SU-DHL-6 (cell line): ENCODE results near the gene RBM44.

Source experiments
- H2AFZ ChIP-seq: fragments of 200-600 bp; sonication (generic); 2 replicates; pipeline ENCODE4 v1.6.1; 2014; ENCODE audit warnings: low read depth, mild to moderate bottlenecking, moderate library complexity, mixed read lengths, antibody characterized with exemption, low read length; ENCODE audit not compliant: severe bottlenecking
- H3F3A ChIP-seq: fragments of 200-600 bp; shearing (Covaris generic); 2 replicates; pipeline ENCODE4 v1.6.0; 2016; ENCODE audit warnings: antibody characterized with exemption, mild to moderate bottlenecking; ENCODE audit not compliant: insufficient read depth
- H3K27ac ChIP-seq: fragments of 200-600 bp; sonication (generic); 2 replicates; pipeline ENCODE4 v1.5.1; 2016; ENCODE audit warnings: low read depth, mild to moderate bottlenecking, low read length, moderate library complexity, mixed read lengths
- H3K27me3 ChIP-seq: fragments of 200-600 bp; sonication (generic), shearing (Covaris generic); 2 replicates; pipeline ENCODE4 v1.6.0; 2014; ENCODE audit warnings: mild to moderate bottlenecking, low read length
- H3K36me3 ChIP-seq: fragments of 200-600 bp; sonication (generic); 2 replicates; pipeline ENCODE4 v1.6.1; 2014; ENCODE audit warnings: mild to moderate bottlenecking, low read length, mixed read lengths
- H3K4me2 ChIP-seq: fragments of 300-600, 200-600 bp; shearing (Covaris generic), sonication (generic); 2 replicates; pipeline ENCODE4 v1.6.0; 2014; ENCODE audit warnings: low read length, low read depth, mild to moderate bottlenecking; ENCODE audit not compliant: poor library complexity, severe bottlenecking
- H3K4me3 ChIP-seq: fragments of 200-600 bp; sonication (generic); 2 replicates; pipeline ENCODE4 v1.5.1; 2014; ENCODE audit warnings: antibody characterized with exemption, low read length, mild to moderate bottlenecking, mixed read lengths; ENCODE audit not compliant: insufficient read depth, poor library complexity, severe bottlenecking
- H3K79me2 ChIP-seq: fragments of 200-600 bp; sonication (generic); 2 replicates; pipeline ENCODE4 v1.6.1; 2014; ENCODE audit warnings: mild to moderate bottlenecking, low read length, moderate library complexity; ENCODE audit not compliant: insufficient read depth
- H3K9ac ChIP-seq: fragments of 200-600 bp; sonication (generic); 2 replicates; pipeline ENCODE4 v1.7.0; 2014; ENCODE audit warnings: mild to moderate bottlenecking, low read length
- H3K9me2 ChIP-seq: fragments of 200-600 bp; sonication (generic); replicated peaks from 2 replicates; pipeline ENCODE4 v1.6.1; 2014; ENCODE audit warnings: low read length; ENCODE audit not compliant: insufficient read depth
- H3K9me3 ChIP-seq: fragments of 200-600 bp; sonication (generic); 2 replicates; pipeline ENCODE4 v1.6.1; 2014; ENCODE audit warnings: low read length, mixed read lengths; ENCODE audit not compliant: insufficient read depth
- H4K20me1 ChIP-seq: fragments of 200-600 bp; sonication (generic); 2 replicates; pipeline ENCODE4 v1.6.1; 2014; ENCODE audit warnings: low read depth, mild to moderate bottlenecking, antibody characterized with exemption, low read length, moderate library complexity, mixed read lengths
- CTCF ChIP-seq: fragments of 200-600 bp; sonication (generic); IDR thresholded peaks from one replicate; pipeline ENCODE4 v1.5.1; 2017; ENCODE audit warnings: antibody characterized with exemption, mild to moderate bottlenecking, low read length, moderate library complexity; ENCODE audit not compliant: insufficient read depth, poor library complexity, severe bottlenecking
- EZH2phosphoT487 ChIP-seq: fragments of 200-600 bp; sonication (generic), shearing (Covaris generic); conservative IDR thresholded peaks from 2 replicates; pipeline ENCODE4 v1.6.1; 2018; ENCODE audit warnings: mild to moderate bottlenecking, antibody characterized with exemption, low read length, moderate library complexity, mixed read lengths

RBM44 gene

GRCh38 chr2:237885931-237886684, 87.5 kb downstream of the RBM44 start:
- no peaks in the 10 kb centered on the region for H3K9me2 ChIP-seq
- H3K9me3 ChIP-seq, result no peaks in the 10 kb centered on the region
- H3K4me3 ChIP-seq, result no peak overlapping the region
- no peaks in the 10 kb centered on the region for H3K36me3 ChIP-seq
- no peak overlapping the region for H3K9ac ChIP-seq
- no peaks in the 10 kb centered on the region for H3K79me2 ChIP-seq
- no peak overlapping the region for H3K27ac ChIP-seq
- no peak overlapping the region for H2AFZ ChIP-seq
- no peaks in the 10 kb centered on the region for H4K20me1 ChIP-seq
- no peaks in the 10 kb centered on the region for H3F3A ChIP-seq
- no peak overlapping the region for H3K4me2 ChIP-seq
- no peaks in the 10 kb centered on the region for H3K27me3 ChIP-seq
- TF ChIP-seq CTCF (no peak), EZH2phosphoT487 (no peak)

DNA sequence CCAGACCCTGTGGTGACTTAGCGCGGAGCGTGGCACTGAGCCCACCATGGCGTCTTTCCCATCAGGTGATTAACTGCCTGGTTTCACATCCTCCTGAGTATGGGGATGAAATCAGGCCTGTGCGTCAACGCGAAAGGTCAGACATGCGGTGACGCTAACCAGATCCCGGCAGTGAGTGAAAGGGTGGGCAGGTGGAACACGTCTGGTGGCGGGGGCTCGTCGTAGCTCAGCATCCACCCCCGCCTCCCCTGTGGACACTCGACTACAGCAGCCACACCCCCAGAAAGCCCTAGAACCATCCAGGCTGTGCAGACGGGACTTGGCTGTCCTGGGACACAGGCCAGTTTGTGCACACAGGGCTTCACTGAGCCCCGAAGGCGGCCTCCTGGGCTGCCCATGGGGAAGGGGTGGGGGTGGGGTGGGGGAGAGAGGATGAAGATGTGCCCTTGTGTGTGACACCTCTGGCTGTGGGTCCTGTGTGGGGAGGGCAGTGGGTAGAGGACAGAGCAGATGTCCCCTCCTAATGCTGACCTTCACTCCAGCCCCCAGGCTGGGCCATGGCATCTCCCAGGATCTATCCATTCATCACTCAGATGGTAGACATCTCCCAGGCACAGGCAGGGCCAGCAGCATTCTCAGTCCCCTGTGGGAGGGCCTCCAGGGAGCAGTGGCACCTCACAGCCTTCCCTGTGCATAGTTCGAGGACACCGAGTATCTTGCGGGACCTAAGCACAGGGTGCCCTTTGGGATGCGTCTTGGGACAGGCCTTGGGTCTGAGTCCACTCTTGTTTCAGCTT, 88.3 kb downstream of the RBM44 start:
- Histone ChIP-seq H3K36me3 (no peaks in the 10 kb centered on the region), H3K9me3 (no peaks in the 10 kb centered on the region), H3K27ac (no peak overlapping the region), H2AFZ (no peak overlapping the region), H3K9ac (no peak overlapping the region), H3K79me2 (no peaks in the 10 kb centered on the region), H4K20me1 (no peaks in the 10 kb centered on the region), H3K9me2 (no peaks in the 10 kb centered on the region), H3K4me2 (no peak overlapping the region), H3K4me3 (no peak overlapping the region), H3F3A (no peaks in the 10 kb centered on the region), H3K27me3 (no peaks in the 10 kb centered on the region)
- TF ChIP-seq CTCF (no peak), EZH2phosphoT487 (no peak)

DNA sequence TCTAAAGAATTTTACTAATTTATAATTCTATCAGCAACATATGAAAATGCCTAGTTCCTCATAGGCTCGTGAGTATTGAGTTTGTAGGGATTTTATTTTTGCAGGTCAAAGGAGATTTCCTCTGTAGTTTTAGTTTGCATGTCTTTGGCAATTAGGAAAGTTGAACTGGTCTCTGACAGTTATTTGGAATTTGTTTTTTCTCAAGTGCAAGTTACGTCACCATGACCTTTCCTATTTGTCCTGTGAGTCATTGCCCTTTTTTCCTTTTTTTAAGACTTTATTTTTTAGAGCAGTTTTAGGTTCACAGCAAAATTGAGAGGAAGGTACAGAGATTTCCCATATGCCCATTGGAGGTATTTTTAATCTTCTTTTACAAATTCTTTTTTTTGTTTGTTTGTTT, 89.8 kb downstream of the RBM44 start:
- Histone ChIP-seq H4K20me1 (no peaks in the 10 kb centered on the region), H3K9me2 (no peaks in the 10 kb centered on the region), H3K4me3 (no peak overlapping the region), H3K27ac (no peak overlapping the region), H3K9ac (no peak overlapping the region), H3K9me3 (no peaks in the 10 kb centered on the region), H3F3A (no peaks in the 10 kb centered on the region), H3K27me3 (no peaks in the 10 kb centered on the region), H3K36me3 (no peaks in the 10 kb centered on the region), H3K4me2 (no peak overlapping the region), H2AFZ (no peak overlapping the region), H3K79me2 (no peaks in the 10 kb centered on the region)
- TF ChIP-seq CTCF, result no peak
- TF ChIP-seq EZH2phosphoT487, result no peak
